ENCODE results near the gene PPID.

PPID gene

DNA sequence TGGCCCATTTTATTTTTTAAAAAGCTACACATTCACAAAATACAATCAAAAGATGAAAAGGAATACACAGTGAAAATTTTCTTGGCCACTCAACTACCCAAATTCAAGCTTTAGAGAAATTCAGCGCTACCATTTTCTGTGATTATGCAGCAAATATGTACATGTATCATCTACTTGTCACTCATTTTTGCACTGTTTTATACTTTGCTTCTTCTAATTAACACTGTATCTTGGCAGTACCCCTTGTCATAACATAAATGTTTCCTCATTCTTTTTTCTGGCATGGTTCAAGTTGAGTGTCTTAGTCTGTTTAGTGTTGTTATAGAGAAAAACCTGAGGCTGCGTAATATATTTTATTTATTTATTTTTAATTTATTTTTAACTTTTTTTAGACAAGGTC lies 15.7 kb upstream of the PPID start:
- DNase-seq (ENCODE audit: low read depth): no peak
- in situ Hi-C loops (cut with HindIII; ENCODE audit: low sequenced_read_pairs): no loop called here
- H3K4me3 ChIP-seq (ENCODE audit: low read depth, low read length): no peak overlapping the region
- no peak for TF ChIP-seq CTCF (IDR thresholded peaks at IDR 0.05; ENCODE audit: low read depth, low read length, missing control alignments)

DNA sequence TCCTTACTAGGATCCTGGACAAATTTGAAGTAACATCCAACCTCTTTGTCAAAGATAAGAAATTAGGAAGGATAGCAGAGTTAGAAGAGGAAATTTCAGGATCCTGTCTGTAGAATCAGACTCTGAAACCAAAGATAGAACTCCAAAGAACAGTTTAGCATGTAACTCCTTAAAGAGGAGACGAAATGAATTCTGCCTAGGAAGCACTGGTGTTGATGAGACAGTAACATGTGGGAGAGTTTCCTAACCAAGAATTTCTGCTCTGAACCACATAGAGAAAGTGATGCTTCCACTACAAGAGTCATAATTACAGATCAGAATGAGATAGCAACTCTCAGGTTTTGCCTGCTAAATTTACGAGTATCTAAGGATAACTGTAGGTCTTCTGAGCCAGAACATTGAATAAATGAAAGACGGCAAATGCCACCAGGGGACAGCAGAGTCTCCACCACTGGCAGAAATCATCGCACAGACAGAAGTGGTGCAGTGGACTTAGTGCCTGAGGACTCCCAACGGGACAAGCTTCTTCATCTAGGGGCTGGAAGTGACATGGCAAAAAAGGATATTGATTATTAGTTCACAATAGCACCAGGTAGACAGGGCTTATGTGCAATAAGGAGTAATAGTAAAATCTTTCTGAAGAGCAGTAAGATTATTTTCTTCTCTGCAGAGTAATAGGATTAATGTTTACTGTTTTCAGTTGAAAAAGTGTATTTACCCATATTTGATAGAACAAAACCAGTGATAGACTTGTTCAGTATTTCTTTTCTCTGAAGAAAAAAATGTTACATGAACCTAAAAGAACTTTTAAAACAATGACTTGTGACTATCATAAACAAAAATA lies 6.7 kb upstream of the PPID start:
- in situ Hi-C loops (cut with HindIII; ENCODE audit: low sequenced_read_pairs): no loop called here
- TF ChIP-seq CTCF (IDR thresholded peaks at IDR 0.05; ENCODE audit: low read depth, low read length, missing control alignments): peak; percentile 88
- no peak overlapping the region for H3K4me3 ChIP-seq (ENCODE audit: low read depth, low read length)
- peak; percentile 52 for DNase-seq (ENCODE audit: low read depth)

GRCh38 chr4:158728236-158728635 lies 5.0 kb upstream of the PPID start:
- in situ Hi-C loops (cut with HindIII; ENCODE audit: low sequenced_read_pairs): no loop called here
- DNase-seq (ENCODE audit: low read depth): no peak
- TF ChIP-seq CTCF (IDR thresholded peaks at IDR 0.05; ENCODE audit: low read depth, low read length, missing control alignments): no peak
- no peak overlapping the region for H3K4me3 ChIP-seq (ENCODE audit: low read depth, low read length)

DNA sequence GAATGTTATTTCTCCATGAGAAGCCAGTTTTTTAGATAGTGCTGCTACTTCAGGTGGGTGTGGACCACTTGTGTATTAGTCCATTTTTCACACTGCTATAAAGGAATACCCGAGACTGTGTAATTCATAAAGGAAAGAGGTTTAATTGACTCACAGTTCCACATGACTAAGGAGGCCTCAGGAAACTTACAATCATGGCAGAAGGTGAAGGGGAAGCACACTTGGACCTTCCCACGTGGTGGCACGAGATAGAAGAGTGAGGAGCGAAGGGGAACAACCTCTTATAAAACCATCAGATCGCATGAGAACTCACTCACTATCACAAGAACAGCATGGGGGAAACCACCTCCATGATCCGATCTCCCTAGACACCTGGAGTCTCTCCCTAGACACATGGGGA lies 3.4 kb upstream of the PPID start:
- in situ Hi-C loops (cut with HindIII; ENCODE audit: low sequenced_read_pairs): no loop called here
- H3K4me3 ChIP-seq (ENCODE audit: low read depth, low read length): no peak overlapping the region
- no peak for DNase-seq (ENCODE audit: low read depth)
- TF ChIP-seq CTCF (IDR thresholded peaks at IDR 0.05; ENCODE audit: low read depth, low read length, missing control alignments): no peak

- DNase-seq (ENCODE audit: low read depth): no peak
- no peak for TF ChIP-seq CTCF (IDR thresholded peaks at IDR 0.05; ENCODE audit: low read depth, low read length, missing control alignments)
- in situ Hi-C loops (cut with HindIII; ENCODE audit: low sequenced_read_pairs): loop anchor here (25.0 kb wide), 1 partner anchor 463 kb away; no protein-coding TSS in a partner anchor
- no peak overlapping the region for H3K4me3 ChIP-seq (ENCODE audit: low read depth, low read length)
These were observed 1.4 kb upstream of the PPID start for GRCh38 chr4:158724637-158725036.

DNA sequence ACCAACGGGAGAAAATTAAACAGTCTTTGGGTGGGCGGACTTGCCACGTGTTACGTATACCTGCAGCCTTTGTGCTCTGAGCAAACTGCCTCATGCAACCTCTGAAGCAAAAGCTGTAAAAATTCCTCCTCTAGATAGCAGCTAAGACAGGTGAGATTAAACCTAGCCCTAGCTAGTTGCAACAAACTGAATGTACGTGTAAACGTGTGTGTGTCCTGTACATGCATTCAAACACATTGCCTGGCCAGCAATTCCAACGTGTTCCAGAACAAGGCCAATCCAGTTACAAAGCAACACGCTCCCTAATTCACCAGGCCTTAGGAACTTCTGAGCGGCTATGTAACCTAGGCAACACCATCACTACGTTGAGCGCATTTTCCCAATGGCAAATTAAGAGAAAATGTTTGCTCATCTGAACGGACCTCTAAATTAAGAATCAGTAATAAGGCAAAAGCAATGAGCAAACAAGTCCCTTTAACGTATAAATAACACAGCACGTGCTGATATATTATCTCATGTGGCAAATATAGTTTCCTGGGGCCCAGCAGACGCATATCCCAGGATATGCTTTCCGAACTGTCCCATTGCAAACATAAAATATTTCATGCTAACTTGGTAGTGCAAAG lies 792 bp downstream of the PPID start:
- H3K4me3 ChIP-seq (ENCODE audit: low read depth, low read length): peak overlapping the region; percentile 67
- TF ChIP-seq CTCF (IDR thresholded peaks at IDR 0.05; ENCODE audit: low read depth, low read length, missing control alignments): no peak
- DNase-seq (ENCODE audit: low read depth): no peak
- in situ Hi-C loops (cut with HindIII; ENCODE audit: low sequenced_read_pairs): loop anchor here (25.0 kb wide), 1 partner anchor 465 kb away; no protein-coding TSS in a partner anchor
